ENCODE measurements around the gene COL18A1.

DNA sequence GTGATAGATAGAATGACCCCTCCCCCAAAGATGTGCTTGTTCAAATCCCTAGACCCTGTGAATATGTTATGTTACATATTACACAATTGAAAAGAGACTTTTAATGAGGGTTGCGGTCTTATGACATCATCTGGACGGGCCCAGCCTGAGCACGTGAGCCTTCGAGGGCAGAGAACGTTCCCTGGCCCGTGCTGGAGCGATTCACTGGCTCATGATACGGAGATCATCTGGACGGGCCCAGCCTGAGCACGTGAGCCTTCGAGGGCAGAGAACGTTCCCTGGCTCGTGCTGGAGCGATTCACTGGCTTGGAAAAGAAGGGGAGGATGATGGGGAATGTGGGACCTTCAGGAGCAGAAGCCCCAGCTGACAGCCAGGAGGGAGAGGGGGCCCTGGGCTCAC is 34.4 kb upstream of the COL18A1 start:
- TF ChIP-seq ELF4 (IDR thresholded peaks at IDR 0.05): no peak
- TF ChIP-seq LEF1 (IDR thresholded peaks at IDR 0.05; ENCODE audit: borderline replicate concordance): no peak
- no peak for TF ChIP-seq FOXM1 (IDR thresholded peaks at IDR 0.05; ENCODE audit: borderline replicate concordance)
- no peak for TF ChIP-seq FOXK2 (IDR thresholded peaks at IDR 0.05)
- no peak for TF ChIP-seq FOXA1 (IDR thresholded peaks at IDR 0.05)
- no peak for TF ChIP-seq ARNT (IDR thresholded peaks at IDR 0.05)
- no peak for TF ChIP-seq SP1 (IDR thresholded peaks at IDR 0.05)
- TF ChIP-seq BHLHE40 (IDR thresholded peaks at IDR 0.05; ENCODE audit: borderline replicate concordance): no peak
- TF ChIP-seq SUZ12 (IDR thresholded peaks at IDR 0.05): no peak
- TF ChIP-seq L3MBTL2 (conservative IDR thresholded peaks at IDR 0.05): no peak
- TF ChIP-seq NFRKB (IDR thresholded peaks at IDR 0.05): no peak

Data from HEK293T (cell line).